ENCODE results near the gene UBE2D2. TPM values are rescaled to one million over a fixed set of nuclear protein-coding genes. Genes with fewer than 3 reads are reported as not detected.

Gene UBE2D2
- total RNA-seq, 1 experiment from 2014 or later = 75.7 TPM

DNA sequence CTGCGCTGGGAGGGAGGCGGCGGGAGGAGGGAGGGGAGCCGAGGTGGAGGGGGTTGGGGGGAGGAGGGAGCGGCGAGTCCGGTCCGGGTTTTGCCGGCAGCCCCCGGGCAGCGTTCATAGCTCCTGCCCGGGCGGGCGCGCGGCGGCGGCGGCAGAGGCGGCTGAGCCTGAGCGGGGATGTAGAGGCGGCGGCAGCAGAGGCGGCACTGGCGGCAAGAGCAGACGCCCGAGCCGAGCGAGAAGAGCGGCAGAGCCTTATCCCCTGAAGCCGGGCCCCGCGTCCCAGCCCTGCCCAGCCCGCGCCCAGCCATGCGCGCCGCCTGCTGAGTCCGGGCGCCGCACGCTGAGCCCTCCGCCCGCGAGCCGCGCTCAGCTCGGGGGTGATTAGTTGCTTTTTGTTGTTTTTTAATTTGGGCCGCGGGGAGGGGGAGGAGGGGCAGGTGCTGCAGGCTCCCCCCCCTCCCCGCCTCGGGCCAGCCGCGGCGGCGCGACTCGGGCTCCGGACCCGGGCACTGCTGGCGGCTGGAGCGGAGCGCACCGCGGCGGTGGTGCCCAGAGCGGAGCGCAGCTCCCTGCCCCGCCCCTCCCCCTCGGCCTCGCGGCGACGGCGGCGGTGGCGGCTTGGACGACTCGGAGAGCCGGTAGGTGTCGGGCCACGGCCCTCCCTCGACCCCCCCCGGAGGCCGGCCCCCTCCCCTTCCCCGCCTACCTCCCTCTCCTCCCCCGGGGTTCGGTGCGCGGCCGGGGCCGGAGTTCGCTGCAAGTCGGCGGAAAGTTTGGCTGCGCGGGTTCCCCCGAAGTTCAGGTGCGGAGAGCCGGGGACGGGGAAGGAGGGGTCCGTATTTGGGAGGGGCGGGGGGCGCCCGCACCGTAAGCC is 87.3 kb downstream of the UBE2D2 start, which contains the start of gene CXXC5:
Gene CXXC5 (plus strand): TSS at position 145 of the 877 bp plus-strand sequence. CDS start 32,175 bp downstream, outside the sequence.
- DNase-seq (ENCODE audit: low read depth) = peak; percentile 83

DNA sequence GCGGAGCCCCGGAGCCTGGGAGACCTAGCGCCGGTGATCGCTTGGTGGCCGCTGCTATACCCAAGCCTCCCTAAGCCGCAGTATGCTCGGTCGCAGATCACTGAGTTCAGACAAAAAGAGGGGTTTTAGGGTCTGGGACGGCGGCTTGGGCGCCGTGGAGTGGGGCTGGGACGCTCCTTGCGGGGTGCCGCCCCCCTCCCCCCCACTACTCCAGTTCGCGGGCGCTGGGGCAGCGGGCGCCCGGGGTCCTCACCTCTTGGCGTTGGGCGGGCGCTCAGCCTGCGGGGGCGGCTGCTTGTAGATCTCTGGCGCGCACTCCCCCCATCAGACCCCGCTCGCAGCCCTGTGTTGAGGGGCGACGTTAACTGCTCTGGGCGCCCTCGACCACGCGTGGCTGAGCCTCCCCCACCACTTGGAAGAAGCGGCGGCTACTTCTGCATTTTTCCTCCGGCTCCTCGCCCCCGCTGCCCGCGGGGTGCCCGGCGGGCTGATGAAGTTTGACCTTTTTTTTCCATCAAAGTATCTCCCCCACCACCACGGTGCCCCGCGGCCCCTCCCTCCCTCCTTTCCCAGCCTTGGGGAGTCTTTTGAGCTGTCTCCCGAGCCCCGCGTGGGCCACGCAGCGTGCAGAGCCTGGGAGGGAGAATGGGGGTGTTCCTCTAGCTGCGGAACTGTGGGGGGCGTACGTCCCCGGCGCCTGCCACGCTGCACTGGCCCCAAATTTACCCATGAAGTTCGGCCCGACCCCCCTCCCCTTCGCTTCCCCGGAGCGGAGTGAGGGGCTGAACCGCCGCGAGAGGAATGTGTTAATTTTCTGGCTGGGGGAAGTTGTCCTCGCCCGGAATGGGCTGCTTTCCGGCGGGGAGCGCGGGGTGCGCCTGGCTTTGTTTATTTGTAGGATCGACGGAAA is 88.2 kb downstream of the UBE2D2 start:
- DNase-seq (ENCODE audit: low read depth) = no peak

DNA sequence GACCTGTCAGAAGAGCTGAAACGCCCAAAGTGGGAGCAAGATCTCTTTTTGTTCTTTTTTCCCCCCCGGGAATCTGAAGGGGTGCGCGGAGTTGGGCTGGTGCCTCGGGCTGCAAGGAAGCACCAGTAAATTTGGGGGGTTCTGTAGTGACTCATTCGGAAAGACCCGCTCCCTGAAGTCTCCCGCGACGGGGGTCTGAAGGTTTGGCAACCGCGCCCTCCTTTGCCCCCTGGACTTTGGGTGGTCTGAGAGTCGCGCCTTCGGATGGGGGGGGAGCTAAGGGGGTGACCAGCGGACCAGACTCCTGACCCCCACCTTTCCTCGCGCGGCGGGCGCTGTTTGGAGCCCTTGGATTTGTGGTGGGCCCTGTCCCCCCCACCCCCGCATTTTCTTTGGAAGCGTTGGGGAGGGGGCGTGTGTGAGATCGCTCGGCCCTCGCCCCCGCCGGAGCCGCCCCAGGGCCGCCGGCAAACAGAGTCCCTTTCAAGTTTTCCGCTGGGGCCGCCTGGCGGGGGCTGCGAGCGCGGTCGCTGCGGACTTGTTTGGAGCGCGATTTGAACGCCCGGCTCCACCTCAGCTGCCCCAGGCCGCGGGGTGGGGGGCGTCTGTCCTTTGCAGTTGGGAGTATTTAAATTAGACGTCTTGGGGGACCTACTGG is 89.0 kb downstream of the UBE2D2 start:
- DNase-seq (ENCODE audit: low read depth) = no peak

DNA sequence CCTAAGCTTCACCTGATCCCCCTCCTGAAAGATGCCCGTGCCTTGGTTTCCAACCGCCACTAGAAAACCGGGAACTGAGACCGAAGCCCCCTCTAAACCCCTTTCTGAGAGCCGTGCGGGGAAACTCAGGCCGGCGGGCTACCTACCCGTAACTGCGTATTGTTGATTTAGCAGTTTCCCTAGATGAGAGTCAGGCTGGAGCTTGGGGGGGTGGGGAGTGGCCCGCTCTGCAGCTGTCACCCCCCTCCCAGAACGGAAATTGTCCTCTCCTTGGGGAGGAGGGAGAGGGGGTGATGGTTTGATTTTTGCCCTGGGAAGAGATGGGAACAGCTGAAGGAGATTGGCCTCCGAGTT is 89.5 kb downstream of the UBE2D2 start:
- no peak for DNase-seq (ENCODE audit: low read depth)

DNA sequence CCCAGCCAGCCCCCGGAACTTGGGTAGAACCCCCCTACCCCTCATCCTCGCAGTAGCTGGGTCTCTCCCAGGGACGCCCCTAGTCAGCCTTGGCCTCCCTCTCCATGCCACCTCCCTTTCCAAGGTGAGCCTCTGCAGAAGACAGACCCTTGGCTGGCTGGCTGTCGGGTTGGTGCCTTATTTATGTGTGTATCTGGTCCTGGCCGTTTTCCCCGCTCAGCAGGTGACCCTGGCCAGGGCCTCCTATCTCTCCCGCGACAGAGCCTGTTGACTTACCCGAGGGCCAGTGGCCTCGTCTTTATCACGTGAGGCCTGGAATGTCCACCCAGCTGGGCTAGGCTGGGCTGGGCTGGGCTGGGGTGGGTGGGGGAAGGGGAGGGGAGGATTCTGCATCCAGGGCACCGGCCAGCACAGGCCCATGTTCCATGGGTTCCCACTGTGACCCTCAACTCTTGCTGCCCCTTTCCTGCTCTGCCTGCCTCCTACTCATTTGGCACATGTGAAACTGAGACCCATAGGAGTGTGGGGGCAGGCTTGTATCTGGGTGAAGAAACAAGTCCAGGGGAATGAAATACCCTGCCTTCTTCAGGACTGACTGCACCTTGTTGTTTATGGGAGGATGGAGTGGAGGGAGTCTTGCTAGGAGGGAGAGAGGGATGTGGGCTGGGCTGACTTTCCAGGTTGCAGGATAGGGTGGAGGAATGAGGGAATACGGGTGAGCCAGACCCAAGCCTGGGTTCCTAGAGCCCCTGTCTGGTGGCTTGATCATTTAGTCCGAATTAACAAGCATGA is 90.1 kb downstream of the UBE2D2 start:
- DNase-seq (ENCODE audit: low read depth) = peak; percentile 44

DNA sequence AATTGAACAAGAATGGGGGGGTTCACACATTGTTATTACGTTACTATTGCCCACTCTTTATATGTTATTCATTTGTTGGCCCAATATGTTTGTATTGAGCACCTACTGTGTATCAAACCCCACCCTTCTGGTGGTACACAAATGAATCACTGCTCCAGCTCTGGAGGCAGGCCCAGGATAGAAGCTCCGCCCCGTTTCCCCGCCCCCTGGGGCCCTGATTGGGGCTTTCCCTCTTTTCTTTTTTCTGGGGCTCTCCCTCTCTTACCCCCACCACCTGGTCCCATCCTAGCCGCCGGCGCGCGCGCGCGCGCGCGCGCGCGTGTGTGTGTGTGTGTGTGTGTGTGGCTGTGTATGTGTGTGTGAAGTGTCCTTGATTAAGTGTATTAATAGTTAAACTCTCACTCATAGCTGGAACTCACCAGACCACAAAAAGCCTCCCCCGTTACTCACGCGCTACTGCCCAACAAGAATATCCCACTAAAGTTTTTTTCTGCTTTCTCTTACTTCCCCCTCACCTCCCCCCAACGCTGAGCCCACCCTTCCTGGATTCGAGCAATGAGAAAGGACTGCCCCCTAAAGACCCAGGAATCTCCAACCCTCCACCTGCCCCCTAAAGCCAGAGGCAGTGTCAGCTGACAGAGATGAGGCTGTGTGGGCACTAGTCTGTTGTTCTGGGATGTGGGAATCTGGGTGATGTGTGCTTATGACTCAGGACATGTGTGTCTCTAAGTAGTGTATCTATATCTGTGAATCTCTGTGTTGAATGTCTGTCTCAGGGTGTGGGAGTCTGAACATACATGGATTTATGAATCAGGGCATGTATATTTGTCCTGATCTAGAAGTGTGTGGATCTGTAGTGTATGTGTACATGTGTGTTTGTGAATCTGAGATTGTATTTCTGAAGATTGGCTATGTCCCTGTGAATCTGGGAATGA is 91.0 kb downstream of the UBE2D2 start:
- peak; percentile 82 for DNase-seq (ENCODE audit: low read depth)

DNA sequence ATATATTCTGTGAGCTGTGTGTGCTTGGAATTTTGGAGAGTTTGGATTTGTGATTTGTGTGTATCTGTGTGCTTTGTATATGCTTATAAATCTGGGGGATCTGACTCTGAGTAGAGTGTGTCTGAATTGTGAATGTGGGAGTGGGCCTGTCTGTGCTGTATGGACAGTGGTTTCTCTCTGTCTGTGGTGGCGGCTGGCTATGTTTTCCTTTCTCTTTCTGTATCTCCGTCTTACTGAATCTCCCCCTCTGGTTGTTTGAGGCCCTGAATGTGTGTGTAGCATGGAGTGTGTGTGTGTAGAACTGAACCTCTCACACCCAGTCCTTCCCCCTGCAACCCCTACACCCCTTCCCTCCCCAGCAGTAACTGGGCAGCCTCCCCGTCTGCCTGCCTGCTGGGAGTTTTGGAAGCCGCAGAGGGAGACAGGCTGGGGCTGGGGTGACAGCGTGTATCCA is 91.7 kb downstream of the UBE2D2 start:
- DNase-seq (ENCODE audit: low read depth) = no peak

DNA sequence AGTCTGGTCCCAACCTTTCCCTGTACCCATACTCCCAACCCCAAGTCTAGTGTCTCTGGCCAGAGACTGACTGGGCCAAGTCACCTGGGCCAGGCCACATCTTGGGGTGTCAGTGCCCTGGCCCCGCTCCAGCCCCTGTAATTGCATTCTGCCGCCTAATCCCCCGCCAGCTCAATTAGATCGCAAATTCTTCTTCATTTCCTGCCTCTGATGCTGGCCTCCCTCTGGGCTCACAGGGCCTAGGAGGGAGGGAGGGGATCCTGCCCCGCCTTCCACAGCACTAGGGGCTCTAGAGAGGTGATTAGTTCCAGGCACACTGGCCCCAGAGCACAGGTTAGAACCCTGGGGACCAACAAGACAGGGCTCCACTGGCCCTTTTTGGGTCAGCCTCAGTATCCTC is 92.5 kb downstream of the UBE2D2 start:
- no peak for DNase-seq (ENCODE audit: low read depth)

DNA sequence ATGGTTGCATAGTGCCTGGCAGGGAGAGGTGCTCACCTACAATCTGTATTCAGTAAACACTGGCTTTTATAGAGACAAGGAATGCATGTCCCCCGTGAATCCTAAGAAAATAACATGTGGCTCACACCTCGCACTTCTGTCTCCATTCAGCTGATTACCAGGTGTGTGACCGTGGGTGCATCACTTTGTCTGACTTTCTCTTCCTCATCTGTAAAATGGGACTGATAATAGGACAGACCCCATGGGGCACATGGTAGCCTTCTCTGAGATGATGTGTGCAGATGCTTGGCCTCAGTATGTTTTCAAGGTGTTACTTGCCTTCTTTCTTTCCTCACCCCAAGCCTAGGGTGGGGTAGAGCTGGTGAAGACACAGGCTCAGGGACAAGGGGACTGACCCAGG is 93.3 kb downstream of the UBE2D2 start:
- no peak for DNase-seq (ENCODE audit: low read depth)

DNA sequence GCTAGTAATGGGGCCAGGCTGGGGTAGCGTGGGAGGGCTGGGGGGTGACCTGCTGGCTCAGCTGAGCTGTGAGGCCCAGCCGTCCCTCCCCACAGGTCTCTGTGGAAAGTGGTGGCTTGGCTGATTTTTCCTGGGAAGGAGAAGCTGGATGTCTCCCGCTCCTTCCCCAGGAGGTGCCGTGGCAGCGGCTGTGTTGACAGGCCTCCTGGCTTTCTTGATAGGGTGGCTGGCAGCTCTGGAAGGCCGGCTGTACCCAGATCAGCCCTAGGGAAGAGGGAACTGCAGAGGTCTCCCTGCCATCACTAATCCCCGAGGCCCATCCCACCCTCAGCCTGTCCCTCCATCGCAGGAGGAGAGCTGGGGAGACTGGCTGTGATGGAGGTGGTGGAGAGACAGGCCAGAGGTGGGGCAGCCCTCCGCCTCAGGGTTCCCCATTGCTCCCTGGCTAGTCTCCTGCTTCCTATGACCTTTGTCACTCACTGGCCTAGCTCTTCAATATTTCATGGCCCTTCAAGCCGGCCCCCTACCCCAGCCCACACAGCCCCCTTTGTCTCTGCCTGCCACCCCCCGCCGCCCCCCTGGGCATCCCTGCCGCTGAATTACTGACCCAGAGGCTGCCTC is 93.8 kb downstream of the UBE2D2 start:
- DNase-seq (ENCODE audit: low read depth) = no peak

DNA sequence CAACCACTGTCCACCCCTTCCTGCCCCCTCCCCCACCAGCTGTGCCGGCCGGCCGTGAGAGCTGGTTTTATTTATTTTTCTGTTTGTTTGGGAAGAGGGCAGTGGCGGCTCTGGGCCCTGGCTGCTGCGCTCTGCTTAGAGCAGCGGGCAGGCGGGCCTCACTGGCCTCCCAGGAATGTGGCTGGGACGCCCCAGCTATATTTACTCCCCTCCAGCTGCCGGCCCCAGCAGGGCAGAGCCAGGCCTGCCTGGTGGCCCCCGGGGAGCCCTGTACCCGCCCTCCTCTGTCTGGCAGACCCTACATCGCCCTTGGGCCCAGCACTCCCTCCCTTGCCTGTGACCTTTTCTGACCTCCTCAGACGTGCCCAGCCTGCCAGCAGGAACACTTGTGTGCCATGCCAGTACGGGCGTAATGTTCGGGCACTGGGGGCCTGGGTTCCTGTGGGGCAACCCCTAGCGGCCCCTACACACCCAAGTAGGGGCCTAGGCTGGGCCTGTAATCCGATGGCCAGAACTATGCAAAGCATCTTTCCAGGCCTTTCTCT is 94.7 kb downstream of the UBE2D2 start:
- peak; percentile 69 for DNase-seq (ENCODE audit: low read depth)

DNA sequence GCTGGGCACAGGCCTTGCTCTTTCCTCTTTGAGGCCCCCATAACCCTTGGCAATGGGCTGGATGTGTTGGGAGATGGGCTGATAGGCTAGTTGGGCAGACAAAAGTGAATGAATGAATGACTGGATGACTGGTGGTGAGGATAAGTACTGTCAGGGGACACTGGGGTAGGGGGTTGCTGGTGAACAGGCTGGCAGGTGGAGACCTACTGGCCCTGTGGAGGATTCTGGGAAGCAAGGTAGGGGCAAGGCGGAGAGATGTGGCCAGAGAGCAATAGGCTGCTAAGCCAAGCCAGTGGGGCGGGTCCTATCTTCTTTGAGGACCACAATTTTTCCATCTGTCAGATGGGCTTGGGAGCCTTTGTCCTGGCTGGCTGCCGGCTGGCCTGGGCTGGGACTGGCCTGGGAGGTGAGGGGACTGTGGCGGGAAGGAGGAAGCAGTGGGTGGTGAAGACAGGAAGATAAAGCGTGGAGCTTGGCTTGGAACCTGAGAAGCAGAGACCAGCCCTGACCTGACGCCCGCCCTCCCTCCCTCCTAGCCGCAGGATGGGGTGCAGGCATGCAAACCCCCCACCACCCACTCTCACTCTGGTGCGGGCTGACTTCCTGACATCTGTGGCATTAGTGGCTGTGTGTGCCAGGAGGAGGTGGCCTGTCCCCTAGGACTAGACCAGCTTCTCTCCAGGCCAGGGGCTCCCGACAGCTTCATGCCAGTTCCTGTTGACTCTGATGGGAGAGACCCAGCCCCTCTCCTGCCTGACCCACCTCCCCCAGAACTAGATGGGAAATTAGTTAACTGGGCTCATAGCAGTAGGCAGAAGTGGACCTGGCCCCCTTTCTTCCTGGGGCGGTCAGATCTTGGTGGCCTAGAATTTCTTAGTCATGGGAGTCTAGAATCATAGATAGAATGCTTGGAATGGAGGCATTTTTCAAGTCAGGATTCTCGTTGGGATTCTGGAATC is 96.5 kb downstream of the UBE2D2 start:
- DNase-seq (ENCODE audit: low read depth) = peak; percentile 69

DNA sequence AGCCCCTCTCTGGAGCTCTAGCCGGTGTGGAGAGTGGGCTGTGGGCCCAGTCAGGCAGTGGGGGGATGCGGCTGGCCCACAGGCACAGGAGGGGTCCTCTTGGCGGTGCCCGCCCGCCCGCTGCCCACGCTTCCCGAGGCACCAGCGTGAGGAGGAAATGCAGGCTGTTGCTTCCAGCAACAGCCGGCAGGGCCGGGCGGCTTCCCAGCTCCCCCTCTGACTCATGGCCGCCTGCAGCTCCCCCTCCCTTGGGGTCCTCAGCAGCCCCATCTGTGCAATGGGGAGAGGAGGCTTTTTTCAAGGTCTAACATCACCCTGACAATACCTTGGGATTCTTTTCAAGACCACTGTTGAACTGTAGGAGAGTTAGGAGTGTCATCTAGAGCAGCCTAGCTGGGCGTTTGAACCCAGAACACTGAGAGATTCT is 97.4 kb downstream of the UBE2D2 start:
- peak; percentile 50 for DNase-seq (ENCODE audit: low read depth)

DNA sequence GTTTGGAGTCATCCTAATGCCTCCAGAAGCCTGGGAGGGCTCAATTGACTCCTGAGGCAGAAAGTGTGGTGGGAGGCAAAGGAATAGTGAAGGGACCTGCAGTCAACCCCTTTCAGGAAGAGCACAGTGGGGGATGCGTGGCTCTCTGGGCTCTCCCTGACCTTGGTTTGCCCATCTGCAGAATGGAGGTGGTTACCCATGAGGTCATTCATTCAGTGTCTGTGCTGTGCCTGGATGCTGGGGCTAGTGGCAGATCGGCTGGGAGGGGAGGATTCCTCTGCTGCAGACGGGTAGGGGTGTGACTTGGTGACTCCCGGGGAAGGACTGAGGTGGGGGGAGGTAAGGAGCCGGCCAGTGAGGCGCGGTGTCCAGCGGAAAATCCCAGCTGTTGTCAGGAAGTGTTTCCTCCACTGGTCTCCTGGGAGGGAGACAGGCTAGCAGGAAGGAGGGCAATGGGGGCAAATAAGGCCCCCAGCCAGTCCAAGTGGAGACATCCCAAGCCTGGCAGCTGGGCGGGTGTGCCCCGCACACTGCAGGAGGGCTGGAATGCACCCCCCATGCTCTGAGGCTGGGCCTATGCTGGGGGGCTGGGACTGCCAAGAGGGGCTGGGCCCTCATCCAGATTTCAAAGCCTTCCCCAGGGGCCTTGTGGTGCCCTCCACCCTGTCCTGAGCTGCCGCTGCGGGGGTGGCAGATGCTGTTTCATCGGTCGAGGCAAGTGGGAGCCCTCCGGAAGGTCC is 98.0 kb downstream of the UBE2D2 start:
- peak; percentile 91 for DNase-seq (ENCODE audit: low read depth)

DNA sequence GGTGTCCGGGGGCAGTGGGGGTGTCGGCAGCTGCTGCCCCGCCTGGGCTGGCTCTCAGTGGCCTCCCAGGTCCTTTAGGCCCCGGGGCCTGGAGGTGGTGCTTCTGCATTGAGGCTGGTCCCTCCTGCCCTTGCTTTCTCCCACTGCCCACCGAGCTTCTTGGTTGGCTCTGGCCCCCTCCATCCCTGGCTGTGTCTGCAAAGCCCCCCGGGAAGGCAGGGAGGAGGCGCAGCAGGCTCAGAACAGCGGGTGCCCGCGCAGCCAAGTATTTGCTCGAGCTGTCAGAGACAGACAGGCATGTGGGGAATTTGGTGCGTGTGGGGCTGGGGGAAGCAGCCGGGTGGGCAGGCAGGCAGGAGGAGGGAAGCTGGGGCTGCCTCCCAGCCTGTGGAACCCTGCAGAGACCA is 98.6 kb downstream of the UBE2D2 start:
- DNase-seq (ENCODE audit: low read depth) = no peak

DNA sequence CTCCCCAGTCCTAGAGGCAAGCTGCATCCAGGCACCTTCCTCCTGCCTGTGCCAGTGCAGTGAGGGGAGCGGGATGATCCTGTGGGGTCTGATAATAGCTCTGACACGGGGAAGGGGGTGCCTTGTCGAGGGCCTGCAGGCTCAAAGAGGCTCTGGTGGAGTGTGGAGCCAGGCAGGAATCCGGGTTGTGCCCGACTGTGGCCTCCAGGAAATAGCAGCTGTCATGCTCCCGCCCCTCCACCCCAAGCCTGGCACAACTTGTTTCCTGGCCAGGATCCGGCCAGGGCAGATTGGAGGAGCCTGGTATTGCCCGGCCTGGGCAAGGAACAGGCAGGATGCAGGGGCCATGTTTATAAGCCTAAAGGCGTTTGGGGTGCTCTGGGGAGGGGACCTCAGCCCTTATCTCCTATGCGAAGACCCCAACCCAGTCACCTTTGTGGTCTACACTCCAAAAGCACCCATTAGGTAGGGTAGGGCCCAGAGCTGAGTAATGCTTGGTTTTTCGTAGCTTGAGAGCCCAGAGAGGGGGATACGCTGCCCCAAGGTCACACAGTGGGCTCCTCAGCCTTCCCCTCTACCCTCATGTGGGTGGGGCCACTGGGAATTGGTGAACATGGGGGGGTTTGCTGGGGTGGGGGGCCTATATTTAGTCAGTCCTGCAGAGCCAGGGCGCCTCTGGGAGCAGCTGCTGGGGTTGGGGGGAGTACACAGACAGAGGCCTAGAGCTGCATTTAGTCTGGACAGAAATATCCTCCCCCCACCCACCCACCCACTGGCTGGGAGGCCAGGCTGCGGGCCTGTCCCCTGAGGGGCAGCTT is 99.2 kb downstream of the UBE2D2 start:
- DNase-seq (ENCODE audit: low read depth) = peak; percentile 80
